H1 (cell line): ENCODE results near the gene ARID4B. TPM values are rescaled to one million over a fixed set of nuclear protein-coding genes. Genes with fewer than 3 reads are reported as not detected.

Source experiments
- CTCF ChIA-PET: fragments of 300-600 bp; sonication (Branson Sonifier 250); formaldehyde crosslinking; loops from one replicate; lab custom pipeline; 2021; ENCODE audit not compliant: partially characterized antibody; lab: Charles Lee
- POLR2A ChIA-PET: fragments of 300-600 bp; sonication (Branson Sonifier 250); formaldehyde crosslinking; loops from one replicate; lab custom pipeline; 2021; ENCODE audit warnings: inconsistent platforms; ENCODE audit not compliant: partially characterized antibody; lab: Charles Lee
- DNase-seq, 2 experiments: peaks; one replicate each; pipeline versions ENCODE4 v3.0.0 to v3.0.0-alpha.2; 2010 to 2022; ENCODE audit warnings: low spot score in 2 of 2, low read depth in 1 of 2, mixed read lengths in 1 of 2
- FAIRE-seq: peaks from 2 replicates; lab custom pipeline; 2011; peaks lifted over from hg19 to GRCh38; lab: Jason Lieb, UNC
- H2AFZ ChIP-seq: 2 replicates; pipeline ENCODE4 v1.8.1; 2012; ENCODE audit warnings: low read length, inconsistent platforms
- H2AK5ac ChIP-seq: 2 replicates; pipeline ENCODE4 v1.6.1; 2013; ENCODE audit warnings: low read depth, low read length
- H2BK120ac ChIP-seq: replicated peaks from 2 replicates; pipeline ENCODE3; 2013; ENCODE audit warnings: low read depth, low read length, inconsistent platforms
- H2BK12ac ChIP-seq: 2 replicates; pipeline ENCODE4 v1.6.1; 2013; ENCODE audit warnings: low read depth, low read length
- H2BK15ac ChIP-seq: 2 replicates; pipeline ENCODE4 v1.6.1; 2013; ENCODE audit warnings: low read length
- H2BK20ac ChIP-seq: 2 replicates; pipeline ENCODE4 v1.6.1; 2013; ENCODE audit warnings: low read length
- H2BK5ac ChIP-seq: 2 replicates; pipeline ENCODE4 v1.6.1; 2013; ENCODE audit warnings: low read depth, low read length
- H3K14ac ChIP-seq: 2 replicates; pipeline ENCODE4 v1.6.1; 2013; ENCODE audit warnings: inconsistent platforms; ENCODE audit not compliant: insufficient read length
- H3K18ac ChIP-seq: 2 replicates; pipeline ENCODE4 v1.6.1; 2013; ENCODE audit warnings: low read length; ENCODE audit errors: extremely low read depth
- H3K23ac ChIP-seq: 2 replicates; pipeline ENCODE4 v1.6.1; 2013; ENCODE audit warnings: inconsistent platforms; ENCODE audit not compliant: insufficient read length
- H3K23me2 ChIP-seq: 2 replicates; pipeline ENCODE4 v1.6.1; 2013; ENCODE audit warnings: low read depth, low read length
- H3K27ac ChIP-seq: 2 replicates; pipeline ENCODE4 v1.6.1; 2011; ENCODE audit warnings: low read depth, low read length, inconsistent platforms
- H3K27me3 ChIP-seq, 4 experiments: replicated peaks in 1 of 4; 1 replicate in 1 of 4; 2 replicates in 3 of 4; pipeline versions ENCODE4 v1.6.1 to v1.8.1; 2011 to 2013; ENCODE audit warnings: low read length in 3 of 4, mild to moderate bottlenecking in 3 of 4, inconsistent platforms in 2 of 4, mixed read lengths in 2 of 4, moderate library complexity in 1 of 4; ENCODE audit not compliant: control insufficient read depth in 3 of 4, insufficient read depth in 3 of 4; ENCODE audit errors: extremely low read depth in 1 of 4
- H3K36me3 ChIP-seq, 4 experiments: 2 replicates each; pipeline versions ENCODE4 v1.6.1 to v1.8.1; 2011 to 2013; ENCODE audit warnings: mild to moderate bottlenecking in 4 of 4, low read length in 3 of 4, moderate library complexity in 2 of 4, control low read depth in 1 of 4, inconsistent platforms in 1 of 4; ENCODE audit not compliant: insufficient read depth in 4 of 4, control insufficient read depth in 2 of 4
- H3K4ac ChIP-seq: replicated peaks from 2 replicates; pipeline ENCODE3; 2013; ENCODE audit warnings: low read length, low read depth, mixed read lengths, inconsistent platforms; ENCODE audit not compliant: insufficient read length
- H3K4me1 ChIP-seq, 4 experiments: replicated peaks in 1 of 4; 1 replicate in 1 of 4; 2 replicates in 3 of 4; pipeline versions ENCODE4 v1.6.1 to v1.8.1; 2011 to 2013; ENCODE audit warnings: low read length in 3 of 4, inconsistent platforms in 2 of 4, mixed read lengths in 1 of 4; ENCODE audit not compliant: insufficient read depth in 4 of 4, control insufficient read depth in 3 of 4
- H3K4me2 ChIP-seq, 2 experiments: 2 replicates each; pipeline versions ENCODE4 v1.6.1 to v1.8.1; 2011 to 2013; ENCODE audit warnings: low read depth in 2 of 2, low read length in 2 of 2, control low read depth in 1 of 2, inconsistent platforms in 1 of 2, mild to moderate bottlenecking in 1 of 2; ENCODE audit not compliant: insufficient read depth in 1 of 2
- H3K4me3 ChIP-seq, 4 experiments: fragments of 200-600, 300-600 bp in 1 of 4; sonication (generic), shearing (Covaris generic), sonication (Bioruptor Twin) in 1 of 4; 2 replicates each; pipeline versions ENCODE4 v1.5.1 to v1.8.1; 2011 to 2016; ENCODE audit warnings: low read length in 4 of 4, low read depth in 3 of 4, control low read depth in 2 of 4, inconsistent platforms in 2 of 4, mild to moderate bottlenecking in 2 of 4, mixed read lengths in 1 of 4, moderate library complexity in 1 of 4; ENCODE audit not compliant: insufficient read depth in 2 of 4; ENCODE audit errors: extremely low read depth in 1 of 4
- H3K56ac ChIP-seq: replicated peaks from 2 replicates; pipeline ENCODE3; 2013; ENCODE audit warnings: low read depth, mild to moderate bottlenecking, mixed read lengths, low read length, inconsistent platforms; ENCODE audit not compliant: insufficient read length
- H3K79me1 ChIP-seq: 2 replicates; pipeline ENCODE4 v1.6.1; 2013; ENCODE audit warnings: low read depth, low read length, control low read depth
- H3K79me2 ChIP-seq, 2 experiments: 2 replicates each; pipeline versions ENCODE4 v1.6.1 to v1.8.1; 2012 to 2013; ENCODE audit warnings: low read length in 2 of 2, mild to moderate bottlenecking in 2 of 2, inconsistent platforms in 1 of 2; ENCODE audit not compliant: insufficient read depth in 2 of 2, control insufficient read depth in 1 of 2
- H3K9ac ChIP-seq, 4 experiments: replicated peaks in 1 of 4; 1 replicate in 1 of 4; 2 replicates in 3 of 4; pipeline versions ENCODE4 v1.6.1 to v1.8.1; 2011 to 2013; ENCODE audit warnings: low read depth in 3 of 4, low read length in 3 of 4, control low read depth in 2 of 4, mild to moderate bottlenecking in 2 of 4, moderate library complexity in 2 of 4, inconsistent platforms in 1 of 4; ENCODE audit errors: extremely low read depth in 1 of 4
- H3K9me3 ChIP-seq, 2 experiments: 2 replicates each; pipeline versions ENCODE4 v1.6.1 to v1.8.1; 2012 to 2013; ENCODE audit warnings: mild to moderate bottlenecking in 2 of 2, moderate library complexity in 2 of 2, control low read depth in 1 of 2, inconsistent platforms in 1 of 2, low read depth in 1 of 2, low read length in 1 of 2, mixed read lengths in 1 of 2; ENCODE audit not compliant: insufficient read depth in 2 of 2
- H4K20me1 ChIP-seq, 2 experiments: replicated peaks in 1 of 2; 2 replicates each; pipeline versions ENCODE3 to v1.8.1; 2011 to 2013; ENCODE audit warnings: inconsistent platforms in 2 of 2, low read length in 2 of 2, mild to moderate bottlenecking in 1 of 2; ENCODE audit not compliant: insufficient read depth in 2 of 2, control insufficient read depth in 1 of 2
- H4K5ac ChIP-seq: 2 replicates; pipeline ENCODE4 v1.6.1; 2013; ENCODE audit warnings: low read length, low read depth, mixed read lengths, inconsistent platforms; ENCODE audit not compliant: insufficient read length
- H4K8ac ChIP-seq: 2 replicates; pipeline ENCODE4 v1.8.0; 2013; ENCODE audit warnings: mild to moderate bottlenecking, moderate library complexity, low read length, inconsistent platforms; ENCODE audit not compliant: insufficient read depth; ENCODE audit errors: extremely low read depth
- H4K91ac ChIP-seq: replicated peaks from 2 replicates; pipeline ENCODE3; 2013; ENCODE audit warnings: low read length, mixed read lengths, inconsistent platforms; ENCODE audit not compliant: insufficient read length
- BCL11A ChIP-seq, 2 experiments: IDR thresholded peaks; one replicate each; pipeline ENCODE4 v1.6.1; 2011; ENCODE audit warnings: low read depth in 2 of 2, low read length in 2 of 2, mild to moderate bottlenecking in 2 of 2
- CHD1 ChIP-seq: IDR thresholded peaks from 2 replicates; pipeline ENCODE4 v1.6.1; 2012; ENCODE audit warnings: low read depth, low read length, improper control_type of control experiment
- EZH2 ChIP-seq: fragments of 200-600 bp; sonication (generic); IDR thresholded peaks from 2 replicates; pipeline ENCODE4 v1.7.1; 2012; ENCODE audit warnings: low read depth, mild to moderate bottlenecking, moderate library complexity, low read length, inconsistent platforms; ENCODE audit not compliant: severe bottlenecking
- GTF2F1 ChIP-seq: IDR thresholded peaks from 2 replicates; pipeline ENCODE4 v1.6.1; 2012; ENCODE audit warnings: low read depth, low read length, improper control_type of control experiment, borderline replicate concordance
- HDAC6 ChIP-seq: IDR thresholded peaks from one replicate; pipeline ENCODE4 v1.7.1; 2012; ENCODE audit warnings: low read depth, mild to moderate bottlenecking, inconsistent platforms, low read length, moderate library complexity
- KDM1A ChIP-seq: fragments of 200-600, 300-600 bp; sonication (generic); IDR thresholded peaks from 2 replicates; pipeline ENCODE4 v1.7.1; 2016; ENCODE audit warnings: mild to moderate bottlenecking, low read length, borderline replicate concordance
- KDM5A ChIP-seq: fragments of 200-600 bp; IDR thresholded peaks from 2 replicates; pipeline ENCODE4 v1.7.1; 2012; ENCODE audit warnings: mild to moderate bottlenecking, low read length, inconsistent platforms, mixed read lengths
- PHF8 ChIP-seq: fragments of 200-600 bp; sonication (generic); conservative IDR thresholded peaks from 2 replicates; pipeline ENCODE4 v1.7.1; 2012; ENCODE audit warnings: low read depth, mild to moderate bottlenecking, inconsistent platforms, low read length, moderate library complexity
- SP4 ChIP-seq: IDR thresholded peaks from 2 replicates; pipeline ENCODE4 v1.6.1; 2012; ENCODE audit warnings: low read length, inconsistent platforms
- ZNF274 ChIP-seq: IDR thresholded peaks from 2 replicates; pipeline ENCODE4 v1.7.0; 2012; ENCODE audit warnings: low read length, borderline replicate concordance; ENCODE audit errors: extremely low read depth
- WGBS, 2 experiments: shearing (Covaris generic) in 1 of 2; methylation state at CpG; one replicate each; pipeline versions ENCODE4 v1.1.6 to v1.1.7; 2013 to 2015; ENCODE audit warnings: low lambda C conversion rate in 2 of 2, mixed read lengths in 2 of 2, inconsistent platforms in 1 of 2, low coverage in 1 of 2, missing lambda C conversion rate in 1 of 2; ENCODE audit not compliant: insufficient replicate concordance in 2 of 2, insufficient coverage in 1 of 2, insufficient read length in 1 of 2; ENCODE audit errors: extremely low coverage in 1 of 2, missing lambda C conversion rate in 1 of 2; 5-methylcytosine and 5-hydroxymethylcytosine counted together
- polyA plus RNA-seq, 7 experiments: library from polyadenylated mRNA; depleted of rRNA in 3 of 7; stranded (reverse) in 5 of 7; unstranded in 2 of 7; fragments of >200 nt in 5 of 7; fragments of 200-250 nt in 2 of 7; gene quantifications; 1 replicate in 5 of 7; 2 replicates in 1 of 7; 4 replicates in 1 of 7; pipeline versions ENCODE4 v1.2.1 to v1.2.3, GENCODE V29; 2011 to 2013; ENCODE audit warnings: missing spikeins in 2 of 7, mixed read lengths in 2 of 7
- total RNA-seq: library from RNA; stranded (reverse); fragmentation: NEBNext Ultra II Directional; extraction: Animal tissue kit (Norgen Biotek cat#: 25700); gene quantifications from 2 replicates; pipeline ENCODE4 v1.2.1, GENCODE V29; 2021
- TF ChIP-seq, protein P1 (sequence below): IDR thresholded peaks from 2 replicates; pipeline ENCODE4 v1.6.1; 2012; ENCODE audit warnings: inconsistent platforms

The ARID4B gene
- total and polyA plus RNA-seq, 2 of the 8 experiments (the other 6 are each of a cell fraction or from before 2014, with no cell fraction given): 5.1 to 28.8 TPM

DNA sequence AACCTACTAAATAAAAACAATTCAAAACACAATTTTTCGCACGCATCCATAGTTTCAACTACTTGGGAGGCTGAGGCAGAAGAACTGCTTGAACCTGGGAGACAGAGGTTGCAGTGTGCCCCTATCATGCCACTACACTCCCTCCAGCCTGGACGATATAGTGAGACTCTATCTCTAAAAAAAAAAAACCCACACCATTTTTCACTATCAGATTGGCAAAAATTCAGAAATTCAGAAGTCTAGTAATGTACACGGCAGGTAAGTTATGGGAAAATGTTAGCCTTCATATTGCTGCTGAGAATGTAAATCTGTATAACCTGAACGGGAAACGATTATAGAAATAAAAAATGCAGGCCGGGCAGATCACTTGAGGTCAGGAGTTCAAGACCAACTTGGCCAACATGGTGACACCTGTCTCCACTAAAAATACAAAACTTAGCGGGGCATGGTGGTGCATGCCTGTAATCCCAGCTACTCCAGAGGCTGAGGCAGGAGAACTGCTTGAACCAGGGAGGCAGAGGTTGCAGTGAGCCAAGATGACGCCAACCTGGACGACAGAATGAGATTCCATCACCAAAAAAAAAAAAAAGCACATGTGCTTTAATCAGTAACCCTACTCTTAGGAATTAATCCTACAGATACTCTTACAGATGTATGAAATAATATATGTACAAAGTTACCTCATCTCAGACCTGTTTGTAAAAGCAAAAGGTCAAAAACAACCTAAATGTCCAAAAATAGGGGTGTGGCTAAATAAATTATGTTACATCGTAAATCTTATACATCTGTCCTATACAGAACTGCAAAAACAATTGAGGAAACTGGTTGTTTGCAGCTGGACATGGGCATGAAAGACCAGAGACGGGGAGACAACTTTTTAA lies 37.9 kb downstream of the ARID4B start:
- no peaks in the 10 kb centered on the region; a peak in 1 of 8 replicates for H3K36me3 ChIP-seq
- FAIRE-seq (no peak), DNase-seq (no peak)
- H3K4me1 ChIP-seq: peaks cover 0 to 11% (median 1%) of the 10 kb centered on the region in 4 experiments; a peak in 3 of 7 replicates
- no peak overlapping the region for H3K27ac ChIP-seq
- no peaks in the 10 kb centered on the region for H3K23me2 ChIP-seq
- H3K14ac ChIP-seq: no peak overlapping the region
- H3K9ac ChIP-seq: no peak overlapping the region
- peaks cover 14 to 98% of the 10 kb centered on the region in 2 experiments; a peak in 3 of 4 replicates for H3K79me2 ChIP-seq
- no peak overlapping the region for H2BK20ac ChIP-seq
- no peak overlapping the region for H3K56ac ChIP-seq
- H3K4ac ChIP-seq: no peak overlapping the region
- no peak overlapping the region for H3K18ac ChIP-seq
- no peak overlapping the region for H4K5ac ChIP-seq
- peaks cover 2% of the 10 kb centered on the region; the same call in 1 of the 2 replicates for H3K79me1 ChIP-seq
- H4K20me1 ChIP-seq: peaks cover 6 to 20% of the 10 kb centered on the region in 2 experiments
- no peak overlapping the region for H2AFZ ChIP-seq
- H3K27me3 ChIP-seq: no peaks in the 10 kb centered on the region
- no peak overlapping the region for H4K91ac ChIP-seq
- ChIA-PET POLR2A (no interaction called here), CTCF (no interaction called here)
- no peak overlapping the region for H3K23ac ChIP-seq
- H2BK5ac ChIP-seq: no peak overlapping the region
- no peak overlapping the region for H2AK5ac ChIP-seq
- no peak overlapping the region for H2BK120ac ChIP-seq
- H3K4me2 ChIP-seq: no peak overlapping the region
- no peaks in the 10 kb centered on the region for H3K9me3 ChIP-seq
- WGBS, 2 experiments: 90 to 100% methylated on average over 2 to 12 of the region's 12 CpGs
- H4K8ac ChIP-seq: no peak overlapping the region
- H2BK12ac ChIP-seq: no peak overlapping the region
- H2BK15ac ChIP-seq: no peak overlapping the region
- no peak overlapping the region for H3K4me3 ChIP-seq
- TF ChIP-seq, protein P1, sequence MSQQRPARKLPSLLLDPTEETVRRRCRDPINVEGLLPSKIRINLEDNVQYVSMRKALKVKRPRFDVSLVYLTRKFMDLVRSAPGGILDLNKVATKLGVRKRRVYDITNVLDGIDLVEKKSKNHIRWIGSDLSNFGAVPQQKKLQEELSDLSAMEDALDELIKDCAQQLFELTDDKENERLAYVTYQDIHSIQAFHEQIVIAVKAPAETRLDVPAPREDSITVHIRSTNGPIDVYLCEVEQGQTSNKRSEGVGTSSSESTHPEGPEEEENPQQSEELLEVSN: no peak
- TF ChIP-seq EZH2 (no peak), KDM1A (no peak), SP4 (no peak), ZNF274 (no peak), CHD1 (no peak), KDM5A (no peak), BCL11A (IDR thresholded peaks at IDR 0.05; ENCODE audit: low read depth in 2 of 2, low read length in 2 of 2) (no peak), GTF2F1 (no peak), HDAC6 (no peak), PHF8 (no peak)
